Natural killer cell (primary cell): Measurements from ENCODE around the gene MTRF1L. TPM values are rescaled to one million over a fixed set of nuclear protein-coding genes. Genes with fewer than 3 reads are reported as not detected.
A peak's percentile ranks its signal among the peaks of the same experiment; 100 is the strongest.

ENCODE experiments used
- ATAC-seq, 3 donors: fragments of 150-1000 bp in 2 of 3; fragments of 200-7000 bp in 1 of 3; cut with Tn5 transposase; 1 replicate in 1 of 3; 2 replicates in 2 of 3; pipeline ENCODE4 v1.10.0; 2021; ENCODE audit warnings: mild to moderate bottlenecking in 2 of 3, moderate library complexity in 2 of 3
- DNase-seq, 2 donors: peaks; one replicate each; pipeline versions ENCODE4 v3.0.0 to v3.0.0-alpha.2; 2013 to 2021; ENCODE audit warnings: mixed read lengths in 1 of 2
- H3K27ac ChIP-seq: one replicate; pipeline ENCODE4 v1.5.1; 2013; ENCODE audit warnings: mild to moderate bottlenecking, low read length
- H3K27me3 ChIP-seq: one replicate; pipeline ENCODE4 v1.6.1; 2013; ENCODE audit warnings: low read length; ENCODE audit not compliant: control insufficient read depth, insufficient read depth
- H3K36me3 ChIP-seq: one replicate; pipeline ENCODE4 v1.6.1; 2013; ENCODE audit warnings: low read length; ENCODE audit not compliant: control insufficient read depth, insufficient read depth
- H3K4me1 ChIP-seq: one replicate; pipeline ENCODE4 v1.6.1; 2013; ENCODE audit warnings: low read length; ENCODE audit not compliant: control insufficient read depth, insufficient read depth
- H3K4me3 ChIP-seq: one replicate; pipeline ENCODE4 v1.5.1; 2013; ENCODE audit warnings: low read length
- H3K9me3 ChIP-seq: one replicate; pipeline ENCODE4 v1.6.1; 2013; ENCODE audit warnings: low read length; ENCODE audit not compliant: control insufficient read depth, insufficient read depth
- H3K27ac Mint-ChIP-seq, 2 donors: one replicate each; pipeline ENCODE4 v1.8.0; 2022; ENCODE audit warnings: mild to moderate bottlenecking in 2 of 2, mixed read lengths in 2 of 2, moderate library complexity in 1 of 2
- H3K27me3 Mint-ChIP-seq, 2 donors: one replicate each; pipeline ENCODE4 v1.8.0; 2022; ENCODE audit warnings: low read depth in 2 of 2, mixed read lengths in 2 of 2
- H3K36me3 Mint-ChIP-seq: one replicate; pipeline ENCODE4 v1.8.0; 2022; ENCODE audit warnings: mixed read lengths
- H3K4me1 Mint-ChIP-seq, 2 donors: one replicate each; pipeline ENCODE4 v1.8.0; 2022; ENCODE audit warnings: mixed read lengths in 2 of 2
- H3K4me3 Mint-ChIP-seq: one replicate; pipeline ENCODE4 v1.8.0; 2022; ENCODE audit warnings: mild to moderate bottlenecking, moderate library complexity, mixed read lengths
- H3K9me3 Mint-ChIP-seq, 2 donors: one replicate each; pipeline ENCODE4 v1.8.0; 2022; ENCODE audit warnings: mixed read lengths in 2 of 2
- CTCF ChIP-seq: fragments of 200-600 bp; IDR thresholded peaks from one replicate; pipeline ENCODE4 v1.8.0; 2022; ENCODE audit warnings: antibody characterized with exemption
- WGBS: methylation state at CpG from one replicate; pipeline ENCODE4 v1.1.7; 2013; ENCODE audit warnings: missing lambda C conversion rate; ENCODE audit not compliant: insufficient coverage; 5-methylcytosine and 5-hydroxymethylcytosine counted together
- intact Hi-C: fragments of 100-400 bp; cut with micrococcal nuclease; formaldehyde crosslinking; loops from one replicate; pipeline ENCODE4 v1.14.2; 2022
- total RNA-seq, 4 donors: library from RNA; stranded (reverse); fragments of 120-200 nt in 1 of 4; gene quantifications; one replicate each; pipeline versions ENCODE4 v1.2.3 to v1.2.4, GENCODE V29; 2013 to 2022

MTRF1L gene
- total RNA-seq, 3 donors from 2014 or later (not counting 1 experiment from before 2014, with no cell fraction given) = 17.6 to 24.7 (median 21.6) TPM

- Histone ChIP-seq H3K9me3 (no peaks in the 10 kb centered on the region), H3K27ac (no peak overlapping the region), H3K4me3 (no peak overlapping the region), H3K36me3 (peaks cover 8% of the 10 kb centered on the region), H3K4me1 (peaks cover 16% of the 10 kb centered on the region), H3K27me3 (no peaks in the 10 kb centered on the region)
- TF ChIP-seq CTCF = no peak
- Mint-ChIP-seq H3K27me3 (no peaks in the 10 kb centered on the region), H3K4me1 (peaks cover 24 to 40% of the 10 kb centered on the region in 2 donors), H3K4me3 (no peak overlapping the region), H3K27ac (no peak overlapping the region), H3K9me3 (no peaks in the 10 kb centered on the region), H3K36me3 (peaks cover 5% of the 10 kb centered on the region)
- 100% methylated on average over 1 of the region's 1 CpG for WGBS
- ATAC-seq (no peak), DNase-seq (no peak)
- intact Hi-C loops = no loop called here
These were observed 23.4 kb downstream of the MTRF1L start for GRCh38 chr6:152979116-152979515.

GRCh38 chr6:152978058-152978457, 24.5 kb downstream of the MTRF1L start:
- H3K36me3 Mint-ChIP-seq = peaks cover 5% of the 10 kb centered on the region
- intact Hi-C loops = no loop called here
- H3K27ac ChIP-seq = no peak overlapping the region
- H3K27me3 Mint-ChIP-seq = no peaks in the 10 kb centered on the region
- 100% methylated on average over 1 of the region's 3 CpGs for WGBS
- DNase-seq (no peak), ATAC-seq (no peak)
- no peaks in the 10 kb centered on the region for H3K9me3 ChIP-seq
- H3K4me1 ChIP-seq = peaks cover 11% of the 10 kb centered on the region
- H3K27ac Mint-ChIP-seq = no peak overlapping the region
- peaks cover 15 to 30% of the 10 kb centered on the region in 2 donors for H3K4me1 Mint-ChIP-seq
- H3K4me3 Mint-ChIP-seq = no peak overlapping the region
- no peak overlapping the region for H3K4me3 ChIP-seq
- TF ChIP-seq CTCF = no peak
- H3K36me3 ChIP-seq = peaks cover 13% of the 10 kb centered on the region
- no peaks in the 10 kb centered on the region for H3K27me3 ChIP-seq
- H3K9me3 Mint-ChIP-seq = no peaks in the 10 kb centered on the region

GRCh38 chr6:152977556-152977955, 25.0 kb downstream of the MTRF1L start:
- Histone ChIP-seq H3K4me1 (peaks cover 7% of the 10 kb centered on the region), H3K27me3 (no peaks in the 10 kb centered on the region), H3K9me3 (no peaks in the 10 kb centered on the region), H3K27ac (no peak overlapping the region), H3K4me3 (no peak overlapping the region), H3K36me3 (peaks cover 18% of the 10 kb centered on the region)
- no peaks in the 10 kb centered on the region for H3K9me3 Mint-ChIP-seq
- no peaks in the 10 kb centered on the region for H3K27me3 Mint-ChIP-seq
- DNase-seq (no peak), ATAC-seq (no peak)
- H3K36me3 Mint-ChIP-seq = peaks cover 5% of the 10 kb centered on the region
- H3K27ac Mint-ChIP-seq = no peak overlapping the region
- H3K4me1 Mint-ChIP-seq = peaks cover 15 to 27% of the 10 kb centered on the region in 2 donors
- intact Hi-C loops = no loop called here
- no peak for TF ChIP-seq CTCF
- H3K4me3 Mint-ChIP-seq = no peak overlapping the region

- H3K4me3 ChIP-seq = no peak overlapping the region
- H3K9me3 ChIP-seq = no peaks in the 10 kb centered on the region
- no peaks in the 10 kb centered on the region for H3K27me3 ChIP-seq
- no peaks in the 10 kb centered on the region for H3K4me1 ChIP-seq
- no peak for TF ChIP-seq CTCF
- H3K27ac ChIP-seq = no peak overlapping the region
- Mint-ChIP-seq H3K4me3 (no peak overlapping the region), H3K27me3 (no peaks in the 10 kb centered on the region), H3K4me1 (peaks cover 15 to 27% of the 10 kb centered on the region in 2 donors), H3K27ac (peak overlapping the region in 1 of 2 donors; percentile 33), H3K36me3 (peaks cover 5% of the 10 kb centered on the region), H3K9me3 (no peaks in the 10 kb centered on the region)
- no peak for ATAC-seq
- intact Hi-C loops = no loop called here
- WGBS = 82% methylated on average over 1 of the region's 1 CpG
- H3K36me3 ChIP-seq = peaks cover 25% of the 10 kb centered on the region
- no peak for DNase-seq
These were observed 25.8 kb downstream of the MTRF1L start for GRCh38 chr6:152976749-152977148.
